Measurements from ENCODE around the gene MKRN3.

DNA sequence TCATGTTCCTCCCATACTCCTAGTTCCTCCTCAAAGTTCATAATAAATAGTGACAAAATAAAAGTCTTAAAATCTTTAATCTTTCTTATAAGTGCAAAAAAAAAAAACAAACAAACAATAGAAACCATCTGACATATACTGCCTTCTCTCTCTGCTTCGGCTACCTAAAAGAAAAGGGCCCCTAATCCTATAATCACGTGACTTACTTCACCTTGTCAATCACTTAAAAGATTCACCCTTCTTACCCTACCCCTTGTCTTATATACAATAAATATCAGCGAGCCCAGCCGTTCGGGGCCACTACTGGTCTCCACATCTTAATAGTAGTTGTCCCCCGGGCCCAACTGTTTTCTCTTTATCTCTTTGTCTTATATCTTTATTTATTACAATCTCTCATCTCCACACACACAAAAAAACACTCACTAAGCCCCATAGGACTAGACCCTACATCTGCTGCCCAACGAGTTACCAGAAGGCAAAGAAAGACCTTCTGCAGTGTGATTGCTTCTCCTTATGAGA is 28.8 kb downstream of the MKRN3 start:
- TF ChIP-seq RAD21 (IDR thresholded peaks at IDR 0.05 in 1 of 2, conservative IDR thresholded peaks at IDR 0.05 in 1 of 2; ENCODE audit: low read depth in 2 of 2, low read length in 2 of 2) (no peak), CEBPB (IDR thresholded peaks at IDR 0.05; ENCODE audit: low read depth, low read length) (no peak), JUND (IDR thresholded peaks at IDR 0.05; ENCODE audit: low read length) (no peak), RNF2 (IDR thresholded peaks at IDR 0.05; ENCODE audit: borderline replicate concordance, low read depth, low read length, missing control alignments, poor library complexity, severe bottlenecking) (no peak), ATF2 (IDR thresholded peaks at IDR 0.05; ENCODE audit: low read length) (no peak), RBBP5 (IDR thresholded peaks at IDR 0.05; ENCODE audit: borderline replicate concordance, low read depth, low read length) (no peak), TEAD4 (IDR thresholded peaks at IDR 0.05; ENCODE audit: low read depth, low read length) (no peak), MAX (IDR thresholded peaks at IDR 0.05) (no peak), SIX5 (IDR thresholded peaks at IDR 0.05; ENCODE audit: low read depth, low read length) (no peak), CHD1 (IDR thresholded peaks at IDR 0.05; ENCODE audit: low read depth, low read length) (no peak)
- TF ChIP-seq, protein P1, sequence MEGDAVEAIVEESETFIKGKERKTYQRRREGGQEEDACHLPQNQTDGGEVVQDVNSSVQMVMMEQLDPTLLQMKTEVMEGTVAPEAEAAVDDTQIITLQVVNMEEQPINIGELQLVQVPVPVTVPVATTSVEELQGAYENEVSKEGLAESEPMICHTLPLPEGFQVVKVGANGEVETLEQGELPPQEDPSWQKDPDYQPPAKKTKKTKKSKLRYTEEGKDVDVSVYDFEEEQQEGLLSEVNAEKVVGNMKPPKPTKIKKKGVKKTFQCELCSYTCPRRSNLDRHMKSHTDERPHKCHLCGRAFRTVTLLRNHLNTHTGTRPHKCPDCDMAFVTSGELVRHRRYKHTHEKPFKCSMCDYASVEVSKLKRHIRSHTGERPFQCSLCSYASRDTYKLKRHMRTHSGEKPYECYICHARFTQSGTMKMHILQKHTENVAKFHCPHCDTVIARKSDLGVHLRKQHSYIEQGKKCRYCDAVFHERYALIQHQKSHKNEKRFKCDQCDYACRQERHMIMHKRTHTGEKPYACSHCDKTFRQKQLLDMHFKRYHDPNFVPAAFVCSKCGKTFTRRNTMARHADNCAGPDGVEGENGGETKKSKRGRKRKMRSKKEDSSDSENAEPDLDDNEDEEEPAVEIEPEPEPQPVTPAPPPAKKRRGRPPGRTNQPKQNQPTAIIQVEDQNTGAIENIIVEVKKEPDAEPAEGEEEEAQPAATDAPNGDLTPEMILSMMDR (IDR thresholded peaks at IDR 0.05; ENCODE audit: control extremely low read depth in 1 of 3, insufficient read depth in 1 of 3, low read depth in 1 of 3, low read length in 3 of 3) = no peak
- TF ChIP-seq, protein P2, sequence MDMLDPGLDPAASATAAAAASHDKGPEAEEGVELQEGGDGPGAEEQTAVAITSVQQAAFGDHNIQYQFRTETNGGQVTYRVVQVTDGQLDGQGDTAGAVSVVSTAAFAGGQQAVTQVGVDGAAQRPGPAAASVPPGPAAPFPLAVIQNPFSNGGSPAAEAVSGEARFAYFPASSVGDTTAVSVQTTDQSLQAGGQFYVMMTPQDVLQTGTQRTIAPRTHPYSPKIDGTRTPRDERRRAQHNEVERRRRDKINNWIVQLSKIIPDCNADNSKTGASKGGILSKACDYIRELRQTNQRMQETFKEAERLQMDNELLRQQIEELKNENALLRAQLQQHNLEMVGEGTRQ (IDR thresholded peaks at IDR 0.05; ENCODE audit: low read length) = no peak

All from H1 (cell line).